DND-41 (cell line): ENCODE results near the gene GMPS.

Experiments used
- EZH2 ChIP-seq: IDR thresholded peaks from 3 replicates; pipeline ENCODE4 v1.6.1; 2012; ENCODE audit warnings: borderline replicate concordance, low read depth, mild to moderate bottlenecking, moderate library complexity, low read length, inconsistent platforms; ENCODE audit not compliant: severe bottlenecking
- TF ChIP-seq, protein P1 (sequence below): IDR thresholded peaks from 2 replicates; pipeline ENCODE4 v1.5.1; 2012; ENCODE audit warnings: borderline replicate concordance, low read length, moderate library complexity, mild to moderate bottlenecking; ENCODE audit not compliant: poor library complexity, severe bottlenecking; ENCODE audit errors: extremely low read depth

DNA sequence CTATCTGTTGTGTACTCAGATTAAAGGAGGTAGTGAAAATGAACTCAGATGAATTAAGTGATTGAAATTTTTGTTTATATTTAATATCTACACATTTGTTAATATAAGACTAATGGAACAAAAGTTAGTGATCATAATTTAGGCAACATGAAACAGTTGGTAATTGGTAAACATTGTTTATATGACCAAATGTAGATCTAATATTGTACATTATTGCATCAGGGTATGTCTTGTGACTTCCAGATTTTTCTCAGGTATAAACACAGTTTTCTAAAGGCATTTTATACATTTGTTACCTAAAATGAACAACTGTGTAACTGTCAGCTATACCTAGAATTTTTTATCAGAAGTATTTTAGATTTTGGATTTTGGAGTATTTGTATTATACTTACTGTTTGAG, 14.8 kb downstream of the GMPS start:
- TF ChIP-seq EZH2, result no peak
- TF ChIP-seq, protein P1, sequence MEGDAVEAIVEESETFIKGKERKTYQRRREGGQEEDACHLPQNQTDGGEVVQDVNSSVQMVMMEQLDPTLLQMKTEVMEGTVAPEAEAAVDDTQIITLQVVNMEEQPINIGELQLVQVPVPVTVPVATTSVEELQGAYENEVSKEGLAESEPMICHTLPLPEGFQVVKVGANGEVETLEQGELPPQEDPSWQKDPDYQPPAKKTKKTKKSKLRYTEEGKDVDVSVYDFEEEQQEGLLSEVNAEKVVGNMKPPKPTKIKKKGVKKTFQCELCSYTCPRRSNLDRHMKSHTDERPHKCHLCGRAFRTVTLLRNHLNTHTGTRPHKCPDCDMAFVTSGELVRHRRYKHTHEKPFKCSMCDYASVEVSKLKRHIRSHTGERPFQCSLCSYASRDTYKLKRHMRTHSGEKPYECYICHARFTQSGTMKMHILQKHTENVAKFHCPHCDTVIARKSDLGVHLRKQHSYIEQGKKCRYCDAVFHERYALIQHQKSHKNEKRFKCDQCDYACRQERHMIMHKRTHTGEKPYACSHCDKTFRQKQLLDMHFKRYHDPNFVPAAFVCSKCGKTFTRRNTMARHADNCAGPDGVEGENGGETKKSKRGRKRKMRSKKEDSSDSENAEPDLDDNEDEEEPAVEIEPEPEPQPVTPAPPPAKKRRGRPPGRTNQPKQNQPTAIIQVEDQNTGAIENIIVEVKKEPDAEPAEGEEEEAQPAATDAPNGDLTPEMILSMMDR, result no peak
